Heart left ventricle (tissue), 16 donors: ENCODE measurements around the gene ST6GALNAC1. TPM values are rescaled to one million over a fixed set of nuclear protein-coding genes. Genes with fewer than 3 reads are reported as not detected.

Source experiments
- ATAC-seq, 4 donors: fragments of 200-7000 bp; cut with Tn5 transposase; one replicate each; pipeline ENCODE4 v1.9.1; 2020 to 2022; ENCODE audit warnings: moderate library complexity in 4 of 4, mild to moderate bottlenecking in 3 of 4, moderate number of reproducible peaks in 1 of 4
- DNase-seq, 5 donors: peaks; one replicate each; pipeline ENCODE4 v3.0.0-alpha.2; 2020
- H3K27ac ChIP-seq, 12 donors: fragments of 200-600 bp; sonication (generic) in 4 of 12; one replicate each; pipeline versions ENCODE4 v1.5.0 to v1.8.0; 2016 to 2022; ENCODE audit warnings: mild to moderate bottlenecking in 2 of 12
- H3K27me3 ChIP-seq, 9 donors: fragments of 200-600 bp; sonication (generic) in 2 of 9; one replicate each; pipeline versions ENCODE4 v1.5.1 to v1.8.0; 2016 to 2022; ENCODE audit warnings: mild to moderate bottlenecking in 3 of 9
- H3K36me3 ChIP-seq, 9 donors: fragments of 200-600 bp; sonication (generic) in 2 of 9; one replicate each; pipeline versions ENCODE4 v1.5.0 to v1.8.0; 2018 to 2022; ENCODE audit warnings: mild to moderate bottlenecking in 2 of 9
- H3K4me1 ChIP-seq, 12 donors: fragments of 200-600 bp; sonication (generic) in 4 of 12; one replicate each; pipeline versions ENCODE4 v1.5.0 to v1.8.0; 2016 to 2022; ENCODE audit warnings: mild to moderate bottlenecking in 3 of 12
- H3K4me3 ChIP-seq, 12 donors: fragments of 200-600 bp; sonication (generic) in 4 of 12; one replicate each; pipeline versions ENCODE4 v1.5.0 to v1.8.0; 2017 to 2022; ENCODE audit warnings: mild to moderate bottlenecking in 9 of 12, moderate library complexity in 4 of 12
- H3K9me3 ChIP-seq, 12 donors: fragments of 200-600 bp; sonication (generic) in 4 of 12; one replicate each; pipeline versions ENCODE4 v1.5.0 to v1.8.0; 2016 to 2022; ENCODE audit warnings: mild to moderate bottlenecking in 1 of 12
- CTCF ChIP-seq, 12 donors: fragments of 200-600 bp; sonication (generic) in 4 of 12; IDR thresholded peaks; one replicate each; pipeline versions ENCODE4 v1.5.0 to v1.8.0; 2018 to 2022; ENCODE audit warnings: antibody characterized with exemption in 12 of 12, mild to moderate bottlenecking in 5 of 12
- POLR2A ChIP-seq, 2 donors: fragments of 450-650 bp; IDR thresholded peaks; one replicate each; pipeline ENCODE4 v1.6.1; 2017; ENCODE audit warnings: antibody characterized with exemption in 2 of 2, mild to moderate bottlenecking in 2 of 2, moderate library complexity in 2 of 2
- WGBS, 4 donors: extraction: QIAGEN DNeasy Blood & Tissue Kit in 2 of 4; methylation state at CpG; one replicate each; pipeline versions ENCODE4 v1.1.5 to v1.1.7; 2013 to 2018; 5-methylcytosine and 5-hydroxymethylcytosine counted together
- intact Hi-C, 10 donors: fragments of 100-400 bp; cut with DNase I; formaldehyde crosslinking; loops; one replicate each; pipeline versions ENCODE4 v1.11.1 to v1.14.2; 2022
- polyA plus RNA-seq, 2 donors: library from polyadenylated mRNA; stranded (reverse); fragments of 200-250 nt; gene quantifications; one replicate each; pipeline ENCODE4 v1.2.3, GENCODE V29; 2013
- total RNA-seq, 9 donors: library from RNA; depleted of rRNA in 2 of 9; stranded (reverse); fragments of >200 nt in 2 of 9; fragmentation: NEBNext Ultra II Directional in 3 of 9; extraction: Animal tissue kit (Norgen Biotek cat#: 25700) in 3 of 9; gene quantifications; one replicate each; pipeline versions ENCODE4 v1.1.0 to v1.2.4, GENCODE V29; 2016 to 2023
- donor health status: ischemic (EF 13 %, LVEDD 7.1; RV severe dilation, severe dysfunction).
- donor health status: healthy with polysubstance abuse.
- donor health status: DM: no; HTN: yes; CAD: no.
- donor health status: DM: no; HTN: no; CAD: no.
- donor health status: ischemic (EF 25% LVEDD 6.9; RV normal size, moderate dysfunction).
- donor health status: ischemic (EF 25% LVEDD 5.7; RV mildly dilated, moderate dysfunction).
- donor health status: healthy.
- donor health status: DM: yes; HTN: yes; CAD: no.
- donor health status: ischemic (EF 35%, LVEDD 5.7; RV mildly dilated, moderate dysfunction).
- donor health status: nonischemic (EF 11% LVEDD 7.7; RV severe dilation, severe dysfunction).
- donor health status: DM: yes; HTN: yes; CAD: no.
- donor health status: PGD.
- donor health status: ischemic (EF 29% LVEDD 5.4; RV normal size, mild dysfunction).
- donor health status: nonischemic (EF 23%, LVEDD 6.1; RV moderate dilation, normal function).

Gene ST6GALNAC1
- total and polyA plus RNA-seq, 11 donors, result 1.7 to 10.3 (median 3.5) TPM

GRCh38 chr17:76582660-76583059, 60.9 kb downstream of the ST6GALNAC1 start:
- no peak for DNase-seq
- WGBS, 4 donors, result 29 to 66% (median 42%) methylated on average over 3 of the region's 3 CpGs
- Histone ChIP-seq H3K4me3 (no peak overlapping the region), H3K9me3 (no peaks in the 10 kb centered on the region), H3K4me1 (peaks cover 0 to 25% (median 17%) of the 10 kb centered on the region in 12 donors), H3K27ac (no peak overlapping the region), H3K27me3 (peaks cover 0 to 31% (median 3%) of the 10 kb centered on the region in 9 donors), H3K36me3 (no peaks in the 10 kb centered on the region)
- no peak for TF ChIP-seq POLR2A (IDR thresholded peaks at IDR 0.05)
- no peak for TF ChIP-seq CTCF (IDR thresholded peaks at IDR 0.05)
- no peak for ATAC-seq
- intact Hi-C loops, result no loop called here

GRCh38 chr17:76581515-76581914, 62.0 kb downstream of the ST6GALNAC1 start:
- no peak overlapping the region for H3K27ac ChIP-seq
- TF ChIP-seq POLR2A (IDR thresholded peaks at IDR 0.05) (no peak), CTCF (IDR thresholded peaks at IDR 0.05) (no peak)
- H3K9me3 ChIP-seq, result no peaks in the 10 kb centered on the region
- intact Hi-C loops, result no loop called here
- WGBS, 4 donors, result 87 to 95% (median 90%) methylated on average over 5 of the region's 5 CpGs
- peaks cover 0 to 22% (median 0%) of the 10 kb centered on the region in 9 donors for H3K27me3 ChIP-seq
- peaks cover 0 to 21% (median 12%) of the 10 kb centered on the region in 12 donors for H3K4me1 ChIP-seq
- H3K36me3 ChIP-seq, result no peaks in the 10 kb centered on the region
- ATAC-seq (no peak), DNase-seq (no peak)
- no peak overlapping the region for H3K4me3 ChIP-seq

DNA sequence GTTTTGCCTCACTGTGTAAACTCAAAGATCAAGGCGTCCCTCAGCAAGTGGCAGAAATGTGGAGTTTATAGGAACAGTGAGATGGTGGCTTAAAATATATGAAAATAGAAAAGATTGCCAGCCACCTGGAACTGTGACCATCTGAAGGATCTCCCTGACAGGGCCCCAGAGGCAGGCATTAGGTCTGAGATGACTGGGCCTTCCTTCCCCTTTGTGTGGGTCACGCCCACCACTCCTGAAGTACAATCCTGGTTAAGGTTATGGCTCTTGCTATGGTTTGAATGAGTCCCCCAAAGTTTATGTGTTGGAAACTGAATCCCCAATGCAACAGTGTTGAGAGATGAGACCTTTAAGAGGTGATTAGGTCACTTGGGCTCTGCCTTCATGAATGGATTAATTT, 64.3 kb downstream of the ST6GALNAC1 start:
- Histone ChIP-seq H3K27me3 (peaks cover 0 to under 1% (median 0%) of the 10 kb centered on the region in 9 donors), H3K4me3 (no peak overlapping the region), H3K9me3 (no peaks in the 10 kb centered on the region), H3K27ac (no peak overlapping the region), H3K4me1 (peaks cover 0 to under 1% (median 0%) of the 10 kb centered on the region in 12 donors), H3K36me3 (no peaks in the 10 kb centered on the region)
- 71 to 100% (median 93%) methylated on average over 2 of the region's 2 CpGs for WGBS, 4 donors
- ATAC-seq (no peak), DNase-seq (no peak)
- TF ChIP-seq CTCF (IDR thresholded peaks at IDR 0.05), result no peak
- TF ChIP-seq POLR2A (IDR thresholded peaks at IDR 0.05), result no peak
- intact Hi-C loops, result loop anchor here in 1 of 10 donors (10.0 kb wide), 1 partner anchor 46 kb away; no protein-coding TSS in a partner anchor

GRCh38 chr17:76578376-76578775, 65.2 kb downstream of the ST6GALNAC1 start:
- TF ChIP-seq POLR2A (IDR thresholded peaks at IDR 0.05) (no peak), CTCF (IDR thresholded peaks at IDR 0.05) (no peak)
- ATAC-seq, result no peak
- intact Hi-C loops, result loop anchor here in 1 of 10 donors (10.0 kb wide), 1 partner anchor 46 kb away; no protein-coding TSS in a partner anchor
- no peaks in the 10 kb centered on the region for H3K27me3 ChIP-seq
- WGBS, 4 donors, result 66 to 90% (median 84%) methylated on average over 5 of the region's 5 CpGs
- H3K4me3 ChIP-seq, result no peak overlapping the region
- H3K36me3 ChIP-seq, result no peaks in the 10 kb centered on the region
- no peaks in the 10 kb centered on the region for H3K4me1 ChIP-seq
- H3K9me3 ChIP-seq, result no peaks in the 10 kb centered on the region
- no peak for DNase-seq
- no peak overlapping the region for H3K27ac ChIP-seq
